Stimulated activated CD8-positive, alpha-beta memory T cell treated with anti-CD3 and anti-CD28 coated beads, Interleukin-15, amount 100 ng/mL, for 48 hours (primary cell): ENCODE results near the gene NRXN3.

Source experiments
- DNase-seq, 2 donors: peaks; one replicate each; pipeline ENCODE4 v3.0.0-alpha.2; 2020; ENCODE audit warnings: low read depth in 2 of 2

Gene NRXN3

DNA sequence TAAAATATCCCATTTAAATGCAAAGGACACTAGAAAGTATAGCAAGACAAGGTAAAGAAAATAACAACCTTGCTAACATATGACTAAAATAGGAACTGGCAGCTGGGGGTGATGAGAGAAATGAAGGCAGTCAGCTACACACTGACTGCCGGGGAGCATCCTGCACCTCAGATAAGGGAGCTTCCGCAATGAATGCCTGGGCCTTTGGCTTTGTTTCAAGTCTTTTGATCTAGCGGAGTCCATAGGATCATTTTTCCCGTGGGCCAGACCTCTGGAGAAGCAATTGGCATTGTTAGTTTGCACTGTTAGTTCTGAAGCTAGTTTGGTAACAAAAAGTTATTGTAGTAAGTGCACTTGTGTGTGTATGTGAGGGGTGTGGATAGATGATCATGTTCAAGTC, 1401.2 kb downstream of the NRXN3 start:
- no peak for DNase-seq

DNA sequence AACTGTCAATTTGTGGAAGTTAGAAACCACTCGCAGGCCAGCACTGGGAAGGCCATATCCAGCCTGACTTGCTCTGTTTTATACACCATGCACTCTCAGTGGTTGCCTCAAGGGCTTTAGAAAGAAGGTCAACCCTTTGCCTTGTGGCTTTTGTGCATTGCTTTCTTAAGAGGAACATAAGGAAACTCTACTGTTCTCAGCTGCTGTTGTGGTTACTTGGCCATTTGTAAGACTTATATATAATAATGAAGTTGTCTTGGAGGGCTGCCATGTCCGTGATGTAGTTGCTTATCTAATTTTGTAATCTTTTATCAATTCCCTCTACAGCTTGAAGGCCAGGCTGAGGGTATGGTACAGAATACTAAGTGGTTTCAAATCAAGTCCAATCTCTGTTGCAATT, 1403.3 kb downstream of the NRXN3 start:
- DNase-seq, result no peak

DNA sequence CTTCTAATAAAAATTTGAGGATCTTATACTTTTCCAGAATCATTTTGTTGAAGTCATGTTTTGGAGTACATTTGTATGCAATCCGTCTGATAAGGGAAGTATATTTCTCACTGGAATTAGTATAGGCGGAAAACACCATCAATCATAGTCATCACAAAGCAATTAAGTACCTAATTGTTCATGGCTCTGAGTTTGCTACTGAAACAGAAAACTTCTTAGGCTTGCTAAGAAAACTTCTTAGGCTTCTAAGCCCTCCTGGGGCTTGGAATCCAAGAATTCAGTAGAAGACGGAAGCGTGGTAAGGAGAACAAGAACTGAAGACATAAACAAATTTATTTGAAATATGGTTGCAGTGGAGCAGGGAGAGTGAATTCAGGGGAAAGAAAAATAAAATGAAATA, 1404.9 kb downstream of the NRXN3 start:
- no peak for DNase-seq

DNA sequence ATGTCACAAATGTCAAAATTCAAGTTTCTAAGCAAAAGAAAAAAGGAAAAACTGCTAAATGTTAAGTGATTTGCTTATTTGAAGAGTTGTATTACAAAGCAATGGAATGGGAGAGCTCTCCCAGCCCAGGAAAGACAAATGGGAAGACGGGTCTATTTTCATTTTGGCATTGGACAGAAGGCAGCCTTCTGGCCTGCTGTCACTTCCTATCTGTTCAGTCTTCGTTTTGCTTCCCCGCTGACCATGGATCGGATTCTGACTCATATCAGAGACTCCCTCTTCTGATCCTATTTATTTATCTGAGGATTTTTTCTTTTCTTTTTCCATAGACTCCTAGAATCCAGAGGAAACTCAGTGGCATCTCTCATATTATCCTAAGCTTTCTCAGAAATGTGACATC, 1406.3 kb downstream of the NRXN3 start:
- DNase-seq, result no peak

DNA sequence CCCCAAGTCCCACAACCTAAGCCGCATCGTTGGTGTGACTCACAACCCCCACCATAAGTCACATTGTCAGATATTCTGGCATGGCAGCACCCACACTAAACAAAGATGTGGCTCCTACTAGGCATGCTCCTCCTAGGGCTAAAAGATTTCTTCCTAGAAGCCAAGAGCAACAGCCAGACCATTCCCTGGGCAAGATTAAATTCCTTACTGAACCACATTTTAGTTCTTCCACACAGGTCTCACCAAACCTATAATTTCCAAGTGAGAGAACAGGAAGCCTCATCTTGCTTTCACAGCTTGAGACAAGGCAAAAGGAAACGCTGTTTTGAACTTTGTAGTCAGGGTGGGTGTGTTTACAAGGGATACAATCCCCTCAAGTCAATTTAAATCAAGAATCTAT, 1408.3 kb downstream of the NRXN3 start:
- no peak for DNase-seq

DNA sequence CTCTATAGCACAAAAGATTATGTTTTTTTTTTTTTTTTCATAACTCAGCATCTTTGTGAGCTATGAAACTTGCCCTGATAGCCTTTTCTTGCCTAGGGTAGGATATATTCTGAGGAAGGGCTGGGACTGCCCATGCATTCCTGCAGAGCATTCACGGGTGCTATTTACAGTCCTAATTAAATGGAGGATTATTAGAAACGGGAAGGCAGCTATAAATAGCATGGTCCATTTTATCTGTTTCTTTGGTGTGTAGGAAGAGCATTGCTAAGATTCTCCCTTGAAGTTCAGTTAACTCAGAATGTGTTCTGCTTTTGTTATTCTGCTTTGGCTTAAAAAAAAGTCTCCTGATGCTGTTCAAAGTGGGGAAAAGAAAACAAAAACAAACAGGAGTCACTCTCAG, 1410.2 kb downstream of the NRXN3 start:
- no peak for DNase-seq

DNA sequence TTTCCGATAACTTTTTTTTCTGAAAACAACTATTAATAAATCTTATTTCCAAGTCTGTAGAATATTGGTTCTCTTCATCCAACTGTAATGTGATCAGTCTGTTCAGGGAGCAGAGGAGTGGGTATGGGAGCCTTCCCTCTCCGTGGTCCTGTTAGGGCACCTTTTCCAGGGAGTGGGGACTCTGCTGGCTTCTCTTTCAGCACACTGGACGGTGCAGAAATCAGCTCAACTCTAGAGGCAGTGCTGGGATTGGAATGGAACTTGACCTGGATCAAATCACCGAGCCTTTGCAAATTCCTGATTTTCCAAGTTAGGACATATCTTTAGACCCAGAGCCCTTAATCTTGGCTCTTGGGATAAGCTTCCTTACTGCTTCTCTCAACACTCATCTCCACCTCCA, 1410.7 kb downstream of the NRXN3 start:
- no peak for DNase-seq

DNA sequence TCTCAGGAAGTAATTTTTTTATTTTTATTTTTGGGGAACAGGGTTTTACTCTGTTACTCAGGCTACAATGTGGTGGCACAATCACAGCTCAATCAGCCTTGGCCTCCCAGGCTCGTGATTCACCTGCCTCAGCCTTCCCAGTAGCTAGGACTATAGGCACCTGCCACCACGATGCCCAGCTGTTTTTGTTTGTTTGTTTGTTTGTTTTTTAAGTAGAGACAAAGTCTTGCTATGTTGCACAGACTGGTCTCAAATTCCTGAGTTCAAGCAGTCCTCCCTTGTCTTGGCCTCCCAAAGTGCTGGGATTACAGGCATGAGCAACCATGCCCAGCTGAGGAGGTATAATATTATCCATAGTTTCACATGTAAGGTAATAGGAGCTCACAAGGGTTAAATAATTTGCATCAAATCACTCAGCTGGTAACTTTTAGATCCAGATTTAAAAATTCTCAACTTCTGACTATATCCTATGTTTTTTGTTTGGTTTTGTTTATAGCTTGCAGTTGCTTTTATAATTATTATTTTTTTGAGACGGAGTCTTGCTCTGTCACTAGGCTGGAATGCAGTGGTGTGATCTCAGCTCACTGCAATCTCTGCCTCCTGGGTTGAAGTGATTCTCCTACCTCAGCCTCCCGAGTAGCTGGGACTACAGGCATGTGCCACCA, 1411.9 kb downstream of the NRXN3 start:
- no peak for DNase-seq

DNA sequence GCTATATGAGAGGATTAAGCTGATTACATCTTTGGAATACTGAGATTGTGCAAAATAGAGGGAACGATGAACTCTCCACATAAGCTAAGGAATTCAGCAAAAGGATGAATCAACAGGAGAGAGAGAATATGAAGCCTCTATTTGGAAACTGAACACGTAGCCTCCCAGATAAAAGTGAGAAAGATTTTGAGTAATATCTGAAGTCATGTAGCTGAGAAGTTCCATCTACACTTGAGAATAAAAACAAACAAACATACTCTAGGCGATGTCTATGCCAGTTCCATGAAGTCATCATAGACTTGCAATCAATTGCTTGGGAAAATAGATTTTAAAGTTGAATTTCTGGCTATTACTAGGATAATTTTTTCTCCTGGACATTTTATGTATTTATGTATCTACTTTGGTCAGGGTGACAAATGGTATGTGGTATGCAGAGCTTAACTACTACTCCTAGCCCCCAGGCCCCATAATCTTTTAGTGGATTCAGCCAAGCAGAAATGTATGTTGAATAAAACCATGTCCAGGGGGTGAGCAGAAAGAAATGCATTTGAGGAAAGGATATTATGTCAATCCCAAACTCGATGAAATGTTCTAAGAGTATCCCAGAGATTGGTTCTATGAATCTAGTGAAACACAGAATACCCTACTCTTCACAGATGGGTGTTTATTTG, 1413.7 kb downstream of the NRXN3 start:
- DNase-seq, result no peak

DNA sequence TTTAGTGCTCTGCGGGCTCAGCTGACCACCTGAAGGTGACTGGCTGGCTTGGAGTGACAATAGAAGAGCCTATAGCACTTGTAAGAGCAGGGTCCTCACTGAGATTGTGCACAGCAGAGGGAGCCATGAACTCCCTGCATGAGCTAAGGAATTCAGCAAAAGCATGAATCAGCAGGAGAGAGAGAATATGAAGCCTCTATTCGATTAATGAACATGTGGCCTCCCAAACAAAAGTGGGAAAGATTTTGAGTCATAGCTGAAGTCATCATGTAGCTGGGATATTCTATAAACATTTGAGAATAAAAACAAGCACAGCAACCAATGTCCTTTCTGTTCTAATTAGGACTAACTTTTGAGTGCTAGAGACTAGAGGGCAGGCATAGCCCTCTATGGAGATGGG, 1414.5 kb downstream of the NRXN3 start:
- no peak for DNase-seq

DNA sequence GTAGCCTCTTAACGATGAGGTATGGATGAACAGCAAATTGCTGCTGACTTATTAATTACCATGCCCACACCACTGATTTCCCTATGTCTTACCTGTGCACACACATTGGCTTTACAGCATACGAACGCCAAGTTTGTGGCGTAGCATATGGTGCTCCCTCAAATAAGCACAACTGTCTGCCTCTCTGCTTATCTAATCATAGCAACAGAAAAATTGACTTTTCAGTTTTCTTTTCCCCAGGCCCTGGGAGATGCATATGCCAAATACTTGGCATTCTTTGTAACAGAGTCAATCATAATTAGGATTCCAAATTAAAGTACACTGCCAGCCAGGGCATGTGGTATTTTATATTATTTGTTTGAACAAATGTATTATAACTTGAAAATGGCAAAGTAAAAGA, 1415.7 kb downstream of the NRXN3 start:
- DNase-seq, result no peak

DNA sequence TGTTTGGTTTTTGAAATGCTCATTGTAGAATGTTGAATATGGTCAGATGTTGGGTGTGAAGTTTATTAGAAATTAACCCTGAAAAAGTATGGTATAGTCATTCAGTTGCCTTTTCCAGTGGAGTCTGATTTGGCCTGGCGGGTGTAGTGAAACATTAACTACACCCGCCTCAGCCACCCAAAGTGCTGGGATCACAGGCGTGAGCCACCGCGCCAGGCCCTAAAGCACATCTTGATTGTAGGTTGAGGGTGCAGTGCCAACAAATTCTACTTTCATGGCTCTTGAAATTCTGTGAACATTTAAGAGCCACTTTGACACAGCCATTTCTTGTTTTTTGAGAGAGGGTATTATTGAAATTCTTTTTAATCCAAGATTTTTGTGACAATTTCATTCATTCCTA, 1416.2 kb downstream of the NRXN3 start:
- DNase-seq, result no peak

DNA sequence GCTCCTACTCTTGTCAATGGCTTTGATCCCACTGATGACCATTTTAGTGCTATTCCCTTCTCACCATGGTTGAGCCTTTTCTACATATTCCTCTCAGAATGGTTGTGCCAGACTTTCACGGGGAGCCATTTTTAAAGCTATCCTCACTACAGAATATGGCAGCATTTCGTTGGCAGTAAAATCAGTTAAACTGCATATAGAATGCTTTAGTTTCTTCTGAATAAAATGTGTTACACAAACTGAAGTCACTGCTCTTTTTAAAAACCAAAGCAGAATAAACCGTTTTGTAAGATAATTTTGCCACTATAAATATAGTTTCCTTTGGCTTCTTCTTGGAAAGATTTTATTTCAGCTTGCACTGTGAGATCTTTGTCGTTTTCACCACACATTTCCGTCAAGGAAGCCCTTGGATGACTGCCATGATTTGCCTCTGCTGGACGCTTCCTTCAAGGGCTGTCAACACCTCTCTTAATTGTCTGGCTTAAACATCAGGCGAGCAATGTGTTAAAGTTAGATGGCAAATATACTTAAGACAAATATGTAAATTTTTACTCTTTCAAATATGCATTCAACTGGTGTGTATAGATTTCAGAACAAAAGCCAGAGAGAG, 1416.9 kb downstream of the NRXN3 start:
- DNase-seq, result no peak

DNA sequence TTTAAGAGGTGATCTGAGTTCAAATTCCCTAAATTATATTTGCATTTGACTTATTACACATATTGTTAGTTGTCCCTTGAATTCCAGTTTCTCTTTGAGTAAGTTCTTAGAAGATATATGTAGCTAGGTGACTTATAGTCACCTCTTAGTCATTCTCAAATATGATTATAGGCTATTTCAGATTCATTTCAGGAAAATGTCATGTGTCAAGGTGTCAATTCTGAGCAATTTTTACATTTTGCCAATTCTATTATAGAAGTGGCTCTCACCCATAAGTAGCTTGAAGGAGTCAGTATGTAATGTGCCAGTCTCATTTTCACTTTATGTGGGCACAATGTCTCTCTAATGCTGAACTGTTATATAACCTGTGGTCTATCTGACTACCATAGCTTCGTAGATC, 1417.7 kb downstream of the NRXN3 start:
- no peak for DNase-seq

DNA sequence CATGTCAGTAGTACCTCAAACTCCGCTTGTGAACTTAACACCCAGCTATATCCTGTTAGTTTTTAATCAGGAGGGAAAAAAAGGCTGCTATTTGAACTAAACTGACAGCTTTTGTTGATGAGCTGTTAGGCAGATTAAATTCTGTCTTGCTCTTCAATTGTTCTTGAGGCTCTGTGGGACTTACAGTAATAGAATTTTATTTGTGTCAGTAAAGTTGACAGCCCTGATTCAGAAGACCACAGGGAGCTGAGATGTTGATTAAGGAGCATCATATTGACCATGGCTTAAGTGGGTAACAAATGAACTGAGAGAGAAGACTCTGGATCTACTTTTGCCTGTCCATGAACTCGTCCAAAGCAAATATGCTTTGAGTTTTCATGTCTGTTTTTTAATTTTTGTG, 1418.2 kb downstream of the NRXN3 start:
- DNase-seq, result no peak

DNA sequence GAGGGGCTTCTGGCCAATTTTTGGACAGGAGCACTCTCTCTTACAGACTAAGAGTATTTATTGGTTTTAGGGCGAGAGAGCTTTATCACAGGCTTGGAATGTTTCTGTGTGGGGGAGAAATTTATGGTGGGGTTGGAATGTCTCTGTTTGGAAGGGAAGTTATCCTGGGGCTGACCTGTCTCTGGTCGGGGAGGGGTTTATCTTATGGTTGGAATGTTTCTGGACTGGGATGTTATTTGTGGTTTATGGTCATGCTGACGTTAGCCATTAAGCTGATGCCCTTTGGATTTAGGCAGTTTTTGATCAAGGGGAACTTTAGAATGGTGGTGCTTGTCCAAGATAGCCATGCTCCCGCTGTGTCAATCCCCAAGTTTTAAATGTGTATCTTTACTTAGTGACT, 1426.4 kb downstream of the NRXN3 start:
- no peak for DNase-seq

DNA sequence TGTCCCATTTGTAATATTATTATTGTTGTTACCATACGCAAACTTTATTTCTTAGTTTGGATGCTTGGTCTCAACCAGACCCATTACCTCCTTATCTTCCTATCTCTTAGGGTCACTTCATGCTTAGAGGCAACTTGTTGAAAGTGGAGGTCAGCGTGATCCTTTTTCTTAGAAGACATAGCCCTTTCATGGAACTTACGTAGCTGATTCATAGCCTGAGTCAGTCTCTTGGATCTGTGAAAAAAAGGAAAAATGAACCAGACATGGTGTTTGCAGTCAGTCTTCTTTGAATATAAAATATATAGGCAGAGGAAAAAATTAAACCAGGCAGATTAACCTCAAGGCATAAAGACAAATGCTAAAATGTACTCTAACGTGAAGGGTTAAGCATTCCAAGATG, 1427.4 kb downstream of the NRXN3 start:
- DNase-seq, result no peak

DNA sequence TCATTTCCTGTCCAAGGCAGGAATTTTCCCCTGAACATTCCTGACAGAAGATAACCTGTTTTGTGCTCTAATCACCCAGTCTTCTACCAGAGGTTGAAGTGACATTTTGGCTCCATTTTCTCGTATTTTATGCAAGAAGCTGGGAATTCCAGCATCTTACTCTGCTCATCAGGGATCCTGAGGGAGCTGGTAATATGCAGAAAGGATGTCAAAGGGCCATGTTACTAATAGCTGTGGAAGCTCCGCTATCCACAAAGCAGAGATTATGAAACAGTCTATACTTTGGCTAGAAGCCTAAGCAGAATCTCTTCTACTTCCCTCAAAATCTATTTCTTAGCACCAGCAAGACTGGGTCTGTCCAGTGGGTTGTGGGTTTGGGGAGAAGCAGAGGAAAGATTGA, 1428.2 kb downstream of the NRXN3 start:
- no peak for DNase-seq

DNA sequence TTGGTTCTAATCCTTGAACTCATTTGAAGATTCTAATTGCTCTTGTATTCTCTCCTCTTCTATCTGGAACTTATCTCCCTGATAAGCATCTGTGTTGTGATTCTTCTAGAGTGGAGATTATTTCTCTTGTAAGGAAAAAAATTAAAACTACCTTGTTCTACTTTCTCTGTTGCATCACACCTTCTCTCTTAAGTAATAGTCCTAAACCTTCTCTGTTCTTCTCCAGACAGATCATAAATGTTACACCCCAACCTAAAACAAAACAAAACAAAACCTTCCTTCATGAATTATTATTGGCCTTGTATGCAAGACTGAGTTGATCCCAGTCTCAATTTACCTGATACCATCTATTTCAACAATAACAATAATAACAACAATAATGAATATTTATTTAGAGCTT, 1429.1 kb downstream of the NRXN3 start:
- DNase-seq, result no peak

DNA sequence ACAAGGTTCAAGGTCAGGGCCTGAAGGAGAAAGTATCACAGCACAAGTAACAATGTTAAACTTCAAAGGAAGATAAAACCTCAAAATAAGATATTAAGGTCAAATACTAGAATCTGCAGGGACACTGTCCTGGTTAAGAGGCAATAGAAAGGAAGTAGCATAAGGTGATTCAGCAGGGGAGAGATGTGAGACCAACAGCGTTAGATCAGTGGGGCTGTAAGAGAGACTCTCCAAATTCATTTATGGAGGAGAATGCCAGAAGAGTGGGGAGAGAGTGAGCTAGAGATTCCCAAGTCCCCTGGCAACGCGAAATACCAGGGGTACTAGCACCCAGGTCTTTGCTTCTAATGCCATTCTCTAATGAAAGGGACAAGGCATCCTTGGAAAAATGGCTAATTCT, 1430.2 kb downstream of the NRXN3 start:
- no peak for DNase-seq

DNA sequence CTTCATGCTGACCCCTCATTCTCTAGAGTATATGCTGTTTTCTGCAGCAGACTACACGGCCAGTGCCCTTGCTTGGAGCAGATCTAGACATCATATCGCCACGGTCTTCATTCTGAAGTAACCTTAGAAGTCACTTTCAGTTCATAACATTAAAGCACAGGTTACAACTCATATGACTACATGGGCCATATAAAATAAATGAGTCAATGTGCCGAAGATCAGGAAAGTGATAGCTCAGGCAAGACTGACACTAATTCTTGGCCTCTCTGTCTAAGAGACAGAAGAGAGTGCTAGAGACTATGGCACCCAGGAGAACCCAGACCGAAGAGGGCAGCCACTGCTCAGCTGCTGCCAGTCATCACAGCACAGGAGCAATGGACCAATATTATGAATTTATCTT, 1431.4 kb downstream of the NRXN3 start:
- DNase-seq, result no peak

DNA sequence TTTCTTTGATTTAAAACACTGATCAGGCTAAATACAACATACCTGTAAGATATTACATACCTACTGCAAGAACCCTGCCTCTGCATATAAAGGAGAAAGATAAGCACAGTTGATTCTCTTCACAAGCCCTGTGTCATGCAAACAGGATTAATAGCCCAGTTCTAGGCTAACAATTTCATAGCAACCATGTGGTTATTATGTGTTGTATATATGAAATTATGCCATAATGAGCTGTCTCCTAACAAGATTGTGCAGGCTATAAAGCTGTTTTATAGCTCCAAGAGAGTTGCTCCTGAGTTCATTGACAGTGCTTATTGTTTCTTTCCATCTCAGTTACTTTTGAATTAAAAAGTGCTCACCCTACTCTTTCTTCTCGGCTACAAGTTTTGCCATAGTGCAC, 1431.9 kb downstream of the NRXN3 start:
- no peak for DNase-seq

DNA sequence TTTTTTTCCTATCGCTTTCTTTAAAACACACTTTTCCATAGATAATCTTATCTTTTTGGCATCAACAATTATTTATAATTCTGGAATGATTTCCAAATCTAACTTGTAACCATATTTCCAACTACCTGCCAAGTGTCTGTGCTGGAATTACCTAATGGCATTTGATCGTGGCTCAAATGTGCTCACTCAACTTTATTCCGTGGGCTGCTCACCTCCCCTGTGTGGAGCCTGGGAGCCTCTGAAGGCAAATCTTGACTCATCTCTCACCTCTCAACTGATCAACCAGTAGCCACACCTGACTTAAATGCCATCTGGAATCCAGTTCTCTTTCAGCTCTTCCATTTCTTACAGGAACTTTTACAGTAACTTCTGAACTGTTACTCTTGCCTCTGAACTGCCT, 1432.6 kb downstream of the NRXN3 start:
- no peak for DNase-seq

DNA sequence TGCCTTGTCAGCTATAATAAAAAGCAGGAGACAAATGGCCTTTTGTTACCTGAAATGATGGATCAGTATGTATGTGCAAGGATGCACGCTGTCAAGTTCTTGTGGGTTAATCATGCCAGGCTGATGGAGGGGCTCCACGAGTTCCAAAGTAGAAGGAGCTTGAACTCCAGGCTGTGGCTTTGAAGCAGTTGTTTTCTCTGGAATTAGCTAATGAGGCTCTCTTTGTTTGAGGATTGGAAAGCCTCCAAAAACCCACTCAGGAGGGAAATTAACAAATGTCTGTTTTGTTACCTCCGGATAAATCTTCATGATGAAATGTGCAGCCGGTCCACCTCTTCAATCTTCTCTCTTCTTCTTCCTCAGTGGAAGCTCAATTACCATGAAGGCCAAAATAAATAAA, 1435.7 kb downstream of the NRXN3 start:
- DNase-seq, result no peak
